GM04504 (cell line): ENCODE results near the gene NEU3.
"Not testable (repeated sequence)": the region's sequence is repeated elsewhere in the genome, so short reads cannot be mapped to it uniquely, and the experiment has no call there.

Experiments
- DNase-seq: peaks from one replicate; pipeline ENCODE4 v3.0.0-alpha.2; 2012; ENCODE audit warnings: low read depth

The NEU3 gene

DNA sequence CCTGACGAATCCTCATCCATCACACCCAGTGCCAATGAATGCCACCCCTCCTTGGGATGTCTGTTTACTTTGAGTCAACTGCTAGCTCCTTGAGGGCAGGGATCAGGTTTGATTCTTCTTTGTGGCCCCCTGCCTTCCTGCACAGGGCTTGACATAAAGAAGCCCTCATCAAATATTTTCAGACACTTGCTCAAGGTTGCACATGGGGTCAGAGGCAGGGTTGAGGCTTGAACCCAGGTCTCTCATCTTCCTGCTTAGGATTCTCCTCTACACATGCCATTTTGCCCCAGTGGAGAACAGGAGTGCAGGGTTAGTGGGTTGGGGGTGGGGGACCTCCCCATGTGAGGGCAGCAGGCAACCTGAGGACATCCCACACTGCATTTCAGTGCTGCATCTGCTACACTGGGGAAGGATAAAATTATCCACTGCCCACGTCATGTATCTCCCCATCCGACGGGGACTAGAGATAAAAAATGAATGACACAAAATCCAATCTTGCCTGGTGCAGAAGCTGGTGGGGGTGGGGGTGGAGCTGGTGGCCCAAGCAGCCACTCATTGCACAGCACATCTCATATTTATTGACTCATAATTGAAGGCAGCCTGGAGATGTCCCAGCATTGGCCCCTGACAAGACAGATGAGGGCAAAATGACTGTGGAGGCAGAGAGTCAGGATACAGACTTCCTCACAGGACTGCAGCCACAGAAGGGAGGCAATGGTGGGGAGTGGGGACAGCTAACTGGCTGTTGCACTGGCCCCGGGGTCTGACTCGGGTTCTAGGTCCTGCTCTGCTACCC lies 41.3 kb downstream of the NEU3 start:
- no peak for DNase-seq

DNA sequence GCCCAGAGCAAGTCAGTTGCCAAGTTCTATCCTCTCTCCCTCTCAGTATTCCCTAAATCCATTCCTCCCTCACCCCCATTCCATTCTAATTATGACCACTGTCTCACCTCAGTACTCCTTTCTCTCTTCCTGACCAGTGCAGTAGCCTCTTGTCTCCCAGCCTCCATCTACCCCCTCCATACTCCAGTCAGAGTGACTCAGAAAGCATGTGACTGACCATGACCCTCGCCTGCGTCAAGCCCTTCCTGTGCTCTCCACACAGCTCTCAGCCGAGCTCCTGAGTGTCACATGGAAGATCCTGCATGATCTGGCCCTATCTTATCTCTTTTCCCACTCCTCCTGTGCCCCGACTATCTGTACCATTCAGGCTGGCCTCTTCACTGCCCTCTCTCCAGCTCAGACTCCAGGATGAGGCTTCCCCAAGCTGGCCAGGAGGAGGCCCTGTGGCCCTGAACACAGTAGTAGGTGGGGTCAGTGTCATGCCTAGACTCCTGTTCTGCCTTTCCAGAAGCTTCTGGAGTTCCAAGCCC lies 42.6 kb downstream of the NEU3 start:
- DNase-seq, result peak; percentile 39

DNA sequence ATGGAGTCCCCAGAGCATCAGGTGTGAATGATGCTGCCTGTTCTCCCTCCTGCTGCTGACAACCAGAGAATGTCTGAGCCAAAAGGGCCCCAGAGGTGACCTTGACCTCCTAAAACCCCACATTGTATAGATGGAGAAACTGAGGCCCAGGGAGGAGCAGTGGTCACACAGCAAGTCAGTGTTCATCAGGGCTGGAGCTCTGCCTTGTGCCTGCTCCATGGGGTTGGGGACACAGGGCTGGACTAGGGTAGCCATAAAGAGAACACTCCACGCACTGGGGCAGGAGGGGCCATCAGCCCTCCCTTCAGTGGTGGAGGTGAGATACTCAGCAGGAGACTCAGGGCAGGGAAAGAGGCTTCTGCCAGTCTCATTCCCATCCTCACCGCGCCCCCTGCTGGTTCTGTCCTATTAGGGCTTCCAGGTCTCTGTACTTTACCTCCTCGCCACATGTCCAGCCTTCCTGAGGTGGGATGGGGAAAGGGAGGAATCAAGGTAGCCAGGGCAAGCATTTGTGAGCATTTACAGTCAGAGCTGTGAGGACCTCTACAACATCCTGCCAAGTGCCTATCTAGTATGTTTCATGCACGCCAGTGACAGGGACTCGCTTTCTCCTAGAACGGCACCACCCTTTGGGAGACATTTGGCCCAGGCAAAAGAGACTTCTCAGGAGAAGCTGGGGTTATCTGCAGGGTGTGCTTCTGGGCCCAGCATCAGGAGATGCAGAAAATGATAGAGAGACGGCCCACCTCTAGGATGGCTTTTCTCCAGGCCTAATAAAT lies 43.2 kb downstream of the NEU3 start:
- DNase-seq, result no peak

DNA sequence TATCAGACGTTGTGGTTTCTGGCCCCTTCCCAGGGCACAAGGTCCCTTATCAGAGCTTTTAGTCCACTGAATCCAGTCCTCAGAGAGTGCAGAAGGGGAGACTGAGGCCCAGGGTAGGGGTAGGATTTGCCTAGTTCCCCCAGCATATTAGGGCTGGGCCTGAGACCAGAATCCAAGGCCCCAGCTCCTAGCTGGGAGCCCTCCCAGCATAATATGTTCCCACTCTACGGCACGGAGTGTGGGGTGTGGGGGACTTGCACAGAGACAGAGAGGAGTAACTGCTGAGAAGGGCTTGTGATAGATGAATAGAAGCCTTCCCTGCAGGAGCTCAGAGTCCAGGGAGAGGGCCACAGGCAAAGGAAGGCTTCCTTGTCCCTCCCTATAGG lies 43.8 kb downstream of the NEU3 start:
- DNase-seq, result no peak

GRCh38 chr11:75033916-75034315 lies 45.2 kb downstream of the NEU3 start:
- DNase-seq, result no peak

DNA sequence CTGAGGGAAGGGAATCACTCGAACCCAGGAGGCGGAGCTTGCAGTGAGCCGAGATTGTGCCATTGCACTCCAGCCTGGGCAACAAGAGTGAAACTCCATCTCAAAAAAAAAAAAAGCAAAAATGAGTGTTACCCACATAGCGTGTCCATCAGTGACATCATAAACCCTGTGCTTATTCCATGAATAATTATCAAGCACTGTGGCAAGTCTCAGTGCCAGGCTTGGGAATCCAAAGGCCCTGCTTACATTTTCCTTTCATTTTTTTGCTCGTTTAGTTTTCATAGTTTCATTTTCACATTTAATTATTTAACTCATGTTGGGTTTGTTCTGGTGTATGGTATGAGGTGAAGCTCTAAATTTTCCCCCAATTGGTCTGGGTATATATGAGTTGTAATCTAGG lies 46.5 kb downstream of the NEU3 start:
- no peak for DNase-seq

DNA sequence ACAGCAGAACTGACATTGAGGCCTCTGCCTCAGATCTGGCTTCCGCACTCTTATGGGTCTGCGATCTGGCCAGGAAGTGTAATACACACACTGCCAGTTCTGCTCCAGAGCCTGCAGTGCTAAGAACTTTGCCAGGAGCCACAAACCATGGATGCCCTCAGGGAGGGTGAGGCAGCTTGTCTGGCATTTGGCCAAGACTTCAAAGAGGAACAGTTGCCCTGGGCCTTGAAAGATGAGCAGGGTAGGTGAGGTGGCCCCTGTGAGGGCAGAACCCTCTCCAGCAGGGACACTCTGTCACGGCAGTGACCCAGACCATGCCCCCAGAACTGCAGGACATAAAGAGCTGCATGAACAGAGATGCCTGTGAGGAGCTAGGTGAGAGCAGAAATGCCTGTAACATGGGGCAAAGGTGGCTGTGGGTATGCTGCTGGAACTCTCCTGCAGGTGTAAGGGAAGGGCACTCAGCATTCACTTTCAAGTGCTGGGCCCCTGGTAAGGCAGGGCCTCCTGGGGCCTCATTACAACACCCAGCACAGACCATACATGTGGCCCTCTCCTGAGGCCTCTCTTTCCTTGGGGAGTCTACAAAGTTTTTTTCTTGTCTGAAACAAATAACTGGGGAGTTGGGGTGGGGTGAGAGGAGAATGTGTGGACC lies 47.3 kb downstream of the NEU3 start:
- no peak for DNase-seq

DNA sequence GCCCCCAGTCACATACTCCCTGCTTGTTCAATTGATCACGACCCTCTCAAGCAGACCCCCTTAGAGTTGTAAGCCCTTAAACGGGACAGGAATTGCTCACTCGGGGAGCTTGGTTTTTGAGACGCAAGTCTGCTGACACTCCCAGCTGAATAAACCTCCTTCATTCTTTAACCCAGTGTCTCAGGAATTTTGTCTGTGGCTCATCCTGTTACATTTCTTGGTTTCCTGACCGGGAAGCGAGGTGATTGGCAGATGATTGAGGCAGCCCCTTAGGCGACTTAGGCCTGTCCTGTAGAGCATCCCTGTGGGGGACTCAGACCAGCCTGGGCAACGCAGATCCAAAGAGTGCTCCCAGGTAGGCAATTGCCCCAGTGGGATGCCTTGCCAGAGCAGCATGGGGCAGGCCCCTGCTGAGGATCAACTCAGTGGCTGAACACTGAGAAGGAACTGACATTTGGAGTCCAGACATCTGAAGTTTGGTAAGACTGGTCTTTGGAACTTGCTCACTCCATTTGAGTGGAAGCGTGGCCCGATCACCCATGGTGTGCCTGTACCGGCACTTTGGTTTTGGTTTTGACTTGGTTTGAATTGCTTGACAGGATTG lies 51.5 kb downstream of the NEU3 start:
- no peak for DNase-seq

- DNase-seq, result no peak
Measured at GRCh38 chr11:75041263-75041662, 52.5 kb downstream of the NEU3 start.

- DNase-seq, result not testable (repeated sequence)
Measured at GRCh38 chr11:75041821-75042220, 53.1 kb downstream of the NEU3 start.

- DNase-seq, result not testable (repeated sequence)
Measured at GRCh38 chr11:75044381-75045170, 55.8 kb downstream of the NEU3 start.

DNA sequence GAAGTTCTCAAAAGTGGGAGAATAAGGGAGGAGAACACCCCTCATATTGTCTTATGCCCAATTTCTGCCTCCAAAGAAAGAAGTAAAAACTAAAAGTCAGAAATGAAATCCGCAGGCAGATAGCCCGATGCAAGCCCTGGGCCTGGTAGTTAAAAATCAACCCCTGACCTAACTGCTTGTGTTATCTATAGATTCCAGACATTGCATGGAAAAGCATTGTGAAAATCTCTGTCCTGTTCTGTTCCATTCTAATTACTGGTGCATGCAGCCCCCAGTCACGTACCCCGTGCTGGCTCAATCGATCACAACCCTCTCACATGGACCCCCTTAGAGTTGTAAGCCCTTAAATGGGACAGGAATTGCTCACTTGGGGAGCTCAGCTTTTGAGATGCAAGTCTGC lies 57.9 kb downstream of the NEU3 start:
- not testable (repeated sequence) for DNase-seq

DNA sequence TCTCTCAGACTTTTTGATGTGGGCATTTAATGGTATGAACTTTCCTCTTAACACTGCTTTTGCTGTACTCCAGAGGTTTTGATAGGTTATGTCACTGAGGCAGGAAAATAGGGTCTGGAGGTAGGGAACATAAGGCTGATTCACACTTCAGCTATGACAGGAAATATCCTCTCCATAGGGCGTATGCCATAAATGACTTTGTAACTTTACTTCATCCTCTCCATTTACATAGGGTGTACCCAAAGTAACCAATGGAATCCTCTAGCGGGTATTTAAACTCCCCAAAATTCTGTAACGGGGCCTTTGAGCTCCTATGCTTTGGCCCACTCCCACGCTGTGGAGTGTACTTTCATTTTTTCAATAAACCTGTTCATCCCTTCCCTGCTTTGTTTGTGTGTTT lies 58.5 kb downstream of the NEU3 start:
- DNase-seq, result no peak

- DNase-seq, result not testable (repeated sequence)
Measured at GRCh38 chr11:75049501-75050266, 61.0 kb downstream of the NEU3 start.

DNA sequence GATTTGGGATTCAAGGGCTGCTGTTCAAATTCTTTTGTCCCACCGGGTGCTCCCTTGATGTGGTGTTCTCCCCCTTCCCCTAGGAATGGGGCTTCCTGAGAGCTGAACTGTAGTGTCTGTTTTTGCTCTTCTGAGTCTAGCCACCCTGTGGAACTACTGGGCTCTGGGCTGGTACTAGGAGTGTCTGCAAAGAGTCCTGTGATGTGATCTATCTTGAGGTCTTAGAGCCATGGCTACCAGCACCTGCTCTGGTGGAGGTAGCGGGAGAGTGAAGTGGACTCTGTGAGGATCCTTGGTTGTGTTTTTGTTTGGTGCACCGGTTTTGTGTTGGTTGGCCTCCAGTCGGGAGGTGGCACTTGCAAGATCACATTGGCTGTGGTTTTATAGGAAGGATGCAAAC lies 61.8 kb downstream of the NEU3 start:
- DNase-seq, result no peak

- DNase-seq, result no peak
Measured at GRCh38 chr11:75051043-75051442, 62.3 kb downstream of the NEU3 start.

GRCh38 chr11:75052457-75052856 lies 63.7 kb downstream of the NEU3 start:
- DNase-seq, result no peak

DNA sequence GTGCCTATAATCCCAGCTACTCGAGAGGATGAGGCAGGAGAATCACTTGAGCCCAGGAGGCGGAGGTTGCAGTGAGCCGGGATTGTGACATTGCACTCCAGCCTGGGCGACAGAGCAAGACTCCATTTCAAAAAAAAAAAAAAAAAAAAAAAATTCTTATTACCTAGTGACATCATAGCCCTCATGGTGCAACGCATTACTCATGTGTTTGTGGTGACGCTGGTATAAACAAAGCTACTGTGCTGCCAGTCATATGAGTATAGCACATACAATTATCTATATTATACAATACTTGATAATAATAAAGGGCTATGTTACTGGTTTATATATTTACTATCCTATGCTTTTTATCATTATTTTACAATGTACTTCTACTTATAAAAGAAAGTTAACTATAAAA lies 66.8 kb downstream of the NEU3 start:
- no peak for DNase-seq

- DNase-seq, result no peak
Measured at GRCh38 chr11:75056814-75057213, 68.1 kb downstream of the NEU3 start.

DNA sequence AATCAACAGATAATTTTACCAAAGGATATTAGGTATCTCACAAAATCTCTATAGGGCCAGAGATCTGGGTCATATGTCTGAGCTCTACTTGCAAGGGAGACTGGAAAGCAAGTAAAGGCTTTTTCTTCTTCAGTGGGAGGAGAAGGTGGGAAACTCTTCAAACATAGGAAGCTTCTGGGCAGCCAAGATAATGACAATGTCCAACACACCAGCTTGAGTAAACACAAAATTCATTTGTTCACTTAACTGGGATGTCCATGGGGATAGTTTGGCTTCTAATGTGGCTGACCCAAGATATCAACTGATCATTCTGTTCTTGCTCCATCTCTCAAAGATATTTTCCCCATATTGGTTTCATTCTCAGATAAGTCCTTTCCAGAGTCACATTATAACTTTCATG lies 70.6 kb downstream of the NEU3 start:
- DNase-seq, result no peak
